ENCODE data around the gene KLHL2. TPM values are rescaled to one million over a fixed set of nuclear protein-coding genes. Genes with fewer than 3 reads are reported as not detected.
A peak's percentile ranks its signal among the peaks of the same experiment; 100 is the strongest.

The KLHL2 gene
- total and polyA plus RNA-seq, 9 of the 15 experiments (the other 6 are each of a cell fraction or from before 2014, with no cell fraction given), result 2.5 to 11.3 (median 6.1) TPM

- 0 out of 2 replicates have a peak, but pooled peaks have one; percentile 19 for TF ChIP-seq JUN (IDR thresholded peaks at IDR 0.05; ENCODE audit: borderline replicate concordance, low read depth, low read length)
- no peak for TF ChIP-seq JUN (CRISPR knock-in tag; IDR thresholded peaks at IDR 0.05; ENCODE audit: borderline replicate concordance)
- no peak for TF ChIP-seq SAFB (IDR thresholded peaks at IDR 0.05; ENCODE audit: borderline replicate concordance, low read depth, low read length)
- no peak for TF ChIP-seq RAD51 (IDR thresholded peaks at IDR 0.05; ENCODE audit: borderline replicate concordance, low read depth)
- no peak for TF ChIP-seq ZNF217 (CRISPR knock-in tag; IDR thresholded peaks at IDR 0.05)
- TF ChIP-seq, protein P1, sequence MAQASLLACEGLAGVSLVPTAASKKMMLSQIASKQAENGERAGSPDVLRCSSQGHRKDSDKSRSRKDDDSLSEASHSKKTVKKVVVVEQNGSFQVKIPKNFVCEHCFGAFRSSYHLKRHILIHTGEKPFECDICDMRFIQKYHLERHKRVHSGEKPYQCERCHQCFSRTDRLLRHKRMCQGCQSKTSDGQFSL (CRISPR knock-in tag; IDR thresholded peaks at IDR 0.05), result no peak
- TF ChIP-seq, protein P1 (tag; IDR thresholded peaks at IDR 0.05), result no peak
- no peak for TF ChIP-seq XRCC5 (IDR thresholded peaks at IDR 0.05; ENCODE audit: low read depth, low read length)
- no peak for TF ChIP-seq CBX3 (IDR thresholded peaks at IDR 0.05; ENCODE audit: borderline replicate concordance in 1 of 2, low read length in 2 of 2)
- no peak for TF ChIP-seq ZNF143 (CRISPR knock-in tag; IDR thresholded peaks at IDR 0.05)
- TF ChIP-seq NEUROD1 (IDR thresholded peaks at IDR 0.05; ENCODE audit: borderline replicate concordance, low read depth, low read length, partially characterized antibody), result no peak
- TF ChIP-seq CEBPB (tag; IDR thresholded peaks at IDR 0.05), result peak; percentile 90
- TF ChIP-seq FOXP1 (CRISPR knock-in tag; IDR thresholded peaks at IDR 0.05), result no peak
- TF ChIP-seq SETDB1 (IDR thresholded peaks at IDR 0.05; ENCODE audit: low read length), result no peak
- no peak for TF ChIP-seq ZNF124 (CRISPR knock-in tag; IDR thresholded peaks at IDR 0.05)
- TF ChIP-seq ZNF146 (CRISPR knock-in tag; IDR thresholded peaks at IDR 0.05; ENCODE audit: unreplicated experiment), result no peak
- TF ChIP-seq BMI1 (IDR thresholded peaks at IDR 0.05; ENCODE audit: low read length), result peak; percentile 29; the same call in 1 of the 2 replicates
- peak in 1 of 2 experiments; percentile 34; a peak in 1 of 4 replicates for TF ChIP-seq TRIM24 (IDR thresholded peaks at IDR 0.05)
- TF ChIP-seq, protein P2, sequence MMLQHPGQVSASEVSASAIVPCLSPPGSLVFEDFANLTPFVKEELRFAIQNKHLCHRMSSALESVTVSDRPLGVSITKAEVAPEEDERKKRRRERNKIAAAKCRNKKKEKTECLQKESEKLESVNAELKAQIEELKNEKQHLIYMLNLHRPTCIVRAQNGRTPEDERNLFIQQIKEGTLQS (IDR thresholded peaks at IDR 0.05), result peak; percentile 68
- TF ChIP-seq, protein P2 (CRISPR knock-in tag; conservative IDR thresholded peaks at IDR 0.05), result no peak
- TF ChIP-seq KLF16 (IDR thresholded peaks at IDR 0.05), result no peak
- TF ChIP-seq CREBBP (IDR thresholded peaks at IDR 0.05; ENCODE audit: low read depth, low read length), result no peak
- no peak for TF ChIP-seq ZNF696 (CRISPR knock-in tag; conservative IDR thresholded peaks at IDR 0.05)
- no peak for TF ChIP-seq FOXM1 (IDR thresholded peaks at IDR 0.05; ENCODE audit: low read depth)
- no peak for TF ChIP-seq FOXM1 (CRISPR knock-in tag; IDR thresholded peaks at IDR 0.05; ENCODE audit: low read depth)
- no peak for TF ChIP-seq CHD4 (IDR thresholded peaks at IDR 0.05; ENCODE audit: insufficient read depth, insufficient replicate concordance, low read depth, low read length, poor library complexity, severe bottlenecking)
- TF ChIP-seq FOXO4 (CRISPR knock-in tag; IDR thresholded peaks at IDR 0.05), result no peak
- TF ChIP-seq SIN3B (IDR thresholded peaks at IDR 0.05; ENCODE audit: low read depth), result no peak
- TF ChIP-seq SMAD1 (IDR thresholded peaks at IDR 0.05; ENCODE audit: low read depth, low read length, partially characterized antibody), result no peak
These were observed 152.8 kb downstream of the KLHL2 start (continued) for GRCh38 chr4:165360041-165360695.
